ENCODE measurements around the gene HNRNPU. TPM values are rescaled to one million over a fixed set of nuclear protein-coding genes. Genes with fewer than 3 reads are reported as not detected.

HNRNPU gene
- total and polyA plus RNA-seq, 2 of the 13 experiments (the other 11 are each of a cell fraction or from before 2014, with no cell fraction given) = 101 to 508 TPM

DNA sequence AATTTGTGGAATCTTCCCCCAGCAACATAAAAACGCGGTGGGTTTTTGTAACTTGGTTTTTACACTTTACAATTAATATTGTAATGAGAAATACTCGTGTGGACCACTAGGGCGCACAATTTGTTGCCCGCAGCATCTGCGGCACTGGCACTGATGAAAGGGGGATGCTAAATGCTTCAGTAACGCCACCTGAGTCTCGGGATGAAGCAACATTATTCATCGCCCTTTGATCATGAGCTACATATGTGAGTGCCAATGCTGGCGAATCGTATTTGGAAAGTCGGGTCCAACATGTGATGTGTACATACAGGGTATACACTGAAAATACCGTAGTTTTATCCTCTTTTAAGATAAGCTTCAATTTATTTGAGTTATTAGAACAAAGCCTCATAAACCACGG is 63.1 kb downstream of the HNRNPU start (continued):
- TF ChIP-seq, protein P1, sequence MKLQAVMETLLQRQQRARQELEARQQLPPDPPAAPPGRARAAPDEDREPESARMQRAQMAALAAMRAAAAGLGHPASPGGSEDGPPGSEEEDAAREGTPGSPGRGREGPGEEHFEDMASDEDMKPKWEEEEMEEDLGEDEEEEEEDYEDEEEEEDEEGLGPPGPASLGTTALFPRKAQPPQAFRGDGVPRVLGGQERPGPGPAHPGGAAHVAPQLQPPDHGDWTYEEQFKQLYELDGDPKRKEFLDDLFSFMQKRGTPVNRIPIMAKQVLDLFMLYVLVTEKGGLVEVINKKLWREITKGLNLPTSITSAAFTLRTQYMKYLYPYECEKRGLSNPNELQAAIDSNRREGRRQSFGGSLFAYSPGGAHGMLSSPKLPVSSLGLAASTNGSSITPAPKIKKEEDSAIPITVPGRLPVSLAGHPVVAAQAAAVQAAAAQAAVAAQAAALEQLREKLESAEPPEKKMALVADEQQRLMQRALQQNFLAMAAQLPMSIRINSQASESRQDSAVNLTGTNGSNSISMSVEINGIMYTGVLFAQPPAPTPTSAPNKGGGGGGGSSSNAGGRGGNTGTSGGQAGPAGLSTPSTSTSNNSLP (IDR thresholded peaks at IDR 0.05; ENCODE audit: low read depth, low read length) = peak; percentile 94
- TF ChIP-seq RAD21 (CRISPR knock-in tag; IDR thresholded peaks at IDR 0.05) (peak; percentile 64; the same call in 1 of the 2 replicates), NR2C2 (CRISPR knock-in tag; IDR thresholded peaks at IDR 0.05; ENCODE audit: borderline replicate concordance) (peak; percentile 21; the same call in 1 of the 2 replicates), CEBPB (IDR thresholded peaks at IDR 0.05; ENCODE audit: borderline replicate concordance, low read depth, low read length) (peak; percentile 94), SALL1 (CRISPR knock-in tag; IDR thresholded peaks at IDR 0.05) (peak; percentile 61), FOXA3 (CRISPR knock-in tag; IDR thresholded peaks at IDR 0.05) (peak; percentile 25; the same call in 1 of the 2 replicates), SAP130 (CRISPR knock-in tag; IDR thresholded peaks at IDR 0.05; ENCODE audit: low read depth) (peak; percentile 52), KLF16 (CRISPR knock-in tag; IDR thresholded peaks at IDR 0.05) (peak in 1 of 2 experiments; percentile 46; a peak in 1 of 4 replicates), TBX2 (CRISPR knock-in tag; IDR thresholded peaks at IDR 0.05; ENCODE audit: borderline replicate concordance) (peak; percentile 23; the same call in 1 of the 2 replicates), EP300 (IDR thresholded peaks at IDR 0.05; ENCODE audit: low read depth in 2 of 2, low read length in 2 of 2) (peak in 1 of 2 experiments; percentile 31; a peak in 1 of 4 replicates), EP300 (CRISPR knock-in tag; IDR thresholded peaks at IDR 0.05; ENCODE audit: borderline replicate concordance) (no peak), SCMH1 (CRISPR knock-in tag; IDR thresholded peaks at IDR 0.05; ENCODE audit: borderline replicate concordance) (no peak)
- TF ChIP-seq, protein P2, sequence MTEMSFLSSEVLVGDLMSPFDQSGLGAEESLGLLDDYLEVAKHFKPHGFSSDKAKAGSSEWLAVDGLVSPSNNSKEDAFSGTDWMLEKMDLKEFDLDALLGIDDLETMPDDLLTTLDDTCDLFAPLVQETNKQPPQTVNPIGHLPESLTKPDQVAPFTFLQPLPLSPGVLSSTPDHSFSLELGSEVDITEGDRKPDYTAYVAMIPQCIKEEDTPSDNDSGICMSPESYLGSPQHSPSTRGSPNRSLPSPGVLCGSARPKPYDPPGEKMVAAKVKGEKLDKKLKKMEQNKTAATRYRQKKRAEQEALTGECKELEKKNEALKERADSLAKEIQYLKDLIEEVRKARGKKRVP (CRISPR knock-in tag; IDR thresholded peaks at IDR 0.05) = peak in 1 of 2 experiments; percentile 34; a peak in 1 of 4 replicates
- TF ChIP-seq, protein P3, sequence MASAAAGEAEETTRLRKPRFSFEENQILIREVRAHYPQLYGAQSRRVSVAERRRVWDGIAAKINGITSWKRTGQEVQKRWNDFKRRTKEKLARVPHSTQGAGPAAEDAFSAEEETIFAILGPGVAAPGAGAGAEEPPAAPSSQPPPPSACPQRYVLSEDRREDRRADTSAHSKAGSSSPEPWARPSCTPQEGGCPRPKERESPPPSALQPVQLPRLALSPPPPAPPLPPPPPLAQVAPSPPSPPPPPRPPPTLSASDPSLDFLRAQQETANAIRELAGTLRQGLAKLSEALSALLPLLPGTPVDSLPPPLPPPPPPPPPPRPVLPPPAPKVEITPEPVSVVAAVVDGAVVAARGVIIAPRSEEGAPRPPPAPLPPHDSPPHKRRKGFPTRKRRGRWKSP (CRISPR knock-in tag; IDR thresholded peaks at IDR 0.05) = 0 out of 2 replicates have a peak, but pooled peaks have one; percentile 30
- TF ChIP-seq, protein P4, sequence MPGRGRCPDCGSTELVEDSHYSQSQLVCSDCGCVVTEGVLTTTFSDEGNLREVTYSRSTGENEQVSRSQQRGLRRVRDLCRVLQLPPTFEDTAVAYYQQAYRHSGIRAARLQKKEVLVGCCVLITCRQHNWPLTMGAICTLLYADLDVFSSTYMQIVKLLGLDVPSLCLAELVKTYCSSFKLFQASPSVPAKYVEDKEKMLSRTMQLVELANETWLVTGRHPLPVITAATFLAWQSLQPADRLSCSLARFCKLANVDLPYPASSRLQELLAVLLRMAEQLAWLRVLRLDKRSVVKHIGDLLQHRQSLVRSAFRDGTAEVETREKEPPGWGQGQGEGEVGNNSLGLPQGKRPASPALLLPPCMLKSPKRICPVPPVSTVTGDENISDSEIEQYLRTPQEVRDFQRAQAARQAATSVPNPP (CRISPR knock-in tag; IDR thresholded peaks at IDR 0.05) = no peak
- TF ChIP-seq, protein P5, sequence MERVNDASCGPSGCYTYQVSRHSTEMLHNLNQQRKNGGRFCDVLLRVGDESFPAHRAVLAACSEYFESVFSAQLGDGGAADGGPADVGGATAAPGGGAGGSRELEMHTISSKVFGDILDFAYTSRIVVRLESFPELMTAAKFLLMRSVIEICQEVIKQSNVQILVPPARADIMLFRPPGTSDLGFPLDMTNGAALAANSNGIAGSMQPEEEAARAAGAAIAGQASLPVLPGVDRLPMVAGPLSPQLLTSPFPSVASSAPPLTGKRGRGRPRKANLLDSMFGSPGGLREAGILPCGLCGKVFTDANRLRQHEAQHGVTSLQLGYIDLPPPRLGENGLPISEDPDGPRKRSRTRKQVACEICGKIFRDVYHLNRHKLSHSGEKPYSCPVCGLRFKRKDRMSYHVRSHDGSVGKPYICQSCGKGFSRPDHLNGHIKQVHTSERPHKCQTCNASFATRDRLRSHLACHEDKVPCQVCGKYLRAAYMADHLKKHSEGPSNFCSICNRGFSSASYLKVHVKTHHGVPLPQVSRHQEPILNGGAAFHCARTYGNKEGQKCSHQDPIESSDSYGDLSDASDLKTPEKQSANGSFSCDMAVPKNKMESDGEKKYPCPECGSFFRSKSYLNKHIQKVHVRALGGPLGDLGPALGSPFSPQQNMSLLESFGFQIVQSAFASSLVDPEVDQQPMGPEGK (CRISPR knock-in tag; IDR thresholded peaks at IDR 0.05) = peak; percentile 29; the same call in 1 of the 2 replicates
- TF ChIP-seq, protein P6, sequence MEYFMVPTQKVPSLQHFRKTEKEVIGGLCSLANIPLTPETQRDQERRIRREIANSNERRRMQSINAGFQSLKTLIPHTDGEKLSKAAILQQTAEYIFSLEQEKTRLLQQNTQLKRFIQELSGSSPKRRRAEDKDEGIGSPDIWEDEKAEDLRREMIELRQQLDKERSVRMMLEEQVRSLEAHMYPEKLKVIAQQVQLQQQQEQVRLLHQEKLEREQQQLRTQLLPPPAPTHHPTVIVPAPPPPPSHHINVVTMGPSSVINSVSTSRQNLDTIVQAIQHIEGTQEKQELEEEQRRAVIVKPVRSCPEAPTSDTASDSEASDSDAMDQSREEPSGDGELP (IDR thresholded peaks at IDR 0.05; ENCODE audit: borderline replicate concordance, low read depth) = 0 out of 2 replicates have a peak, but pooled peaks have one; percentile 16

All from HepG2 (cell line).